ENCODE results near the gene DDAH1.

- TF ChIP-seq CTCF (conservative IDR thresholded peaks at IDR 0.05; ENCODE audit: low read depth, low read length): no peak
- no peak for TF ChIP-seq EZH2phosphoT487 (IDR thresholded peaks at IDR 0.05; ENCODE audit: borderline replicate concordance, low read length)
- TF ChIP-seq EZH2 (IDR thresholded peaks at IDR 0.05; ENCODE audit: low read length, unreplicated experiment): no peak
Measured at GRCh38 chr1:85297855-85298629, 166.9 kb downstream of the DDAH1 start.

All from PC-3 (cell line).